NCI-H1105 treated with DMSO at 0.1 percent for 48 hours (cell line): ENCODE measurements around the gene LRFN2.

Experiments
- DNase-seq: peaks from one replicate; lab custom pipeline; 2025; lab: John Stamatoyannopoulos, UW

Gene LRFN2

DNA sequence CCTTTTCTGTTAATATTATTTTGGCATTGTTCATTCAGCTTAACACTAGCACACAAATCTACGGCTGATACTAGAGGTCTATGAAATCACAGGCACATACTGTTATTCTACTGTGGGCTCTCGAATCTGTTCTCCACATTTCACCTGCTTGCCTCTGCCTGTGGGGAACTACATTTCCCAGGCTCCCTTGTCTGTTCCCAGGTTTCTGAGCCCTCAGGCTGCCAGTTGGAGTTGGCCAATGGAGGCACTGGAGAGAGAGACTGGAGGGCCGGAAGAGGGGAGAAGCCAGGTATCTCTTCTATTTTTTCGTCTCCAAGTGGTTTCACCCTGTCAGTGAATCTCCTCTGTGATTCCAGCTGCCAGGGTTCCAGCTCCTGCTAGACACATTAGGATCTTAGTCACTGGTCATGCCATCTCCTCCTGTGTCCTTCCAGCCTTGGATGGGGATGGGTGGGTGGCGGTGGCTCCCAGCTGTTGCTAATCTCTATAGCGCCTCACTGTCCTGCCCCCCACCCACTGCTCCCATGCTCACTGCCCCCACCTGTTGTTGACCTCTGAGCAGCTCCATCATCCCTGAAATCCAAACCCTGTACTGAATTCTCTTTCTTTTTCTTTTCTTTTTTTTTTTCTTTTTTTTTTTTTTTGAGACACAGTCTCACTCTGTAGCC, 188.2 kb downstream of the LRFN2 start:
- no peak for DNase-seq

DNA sequence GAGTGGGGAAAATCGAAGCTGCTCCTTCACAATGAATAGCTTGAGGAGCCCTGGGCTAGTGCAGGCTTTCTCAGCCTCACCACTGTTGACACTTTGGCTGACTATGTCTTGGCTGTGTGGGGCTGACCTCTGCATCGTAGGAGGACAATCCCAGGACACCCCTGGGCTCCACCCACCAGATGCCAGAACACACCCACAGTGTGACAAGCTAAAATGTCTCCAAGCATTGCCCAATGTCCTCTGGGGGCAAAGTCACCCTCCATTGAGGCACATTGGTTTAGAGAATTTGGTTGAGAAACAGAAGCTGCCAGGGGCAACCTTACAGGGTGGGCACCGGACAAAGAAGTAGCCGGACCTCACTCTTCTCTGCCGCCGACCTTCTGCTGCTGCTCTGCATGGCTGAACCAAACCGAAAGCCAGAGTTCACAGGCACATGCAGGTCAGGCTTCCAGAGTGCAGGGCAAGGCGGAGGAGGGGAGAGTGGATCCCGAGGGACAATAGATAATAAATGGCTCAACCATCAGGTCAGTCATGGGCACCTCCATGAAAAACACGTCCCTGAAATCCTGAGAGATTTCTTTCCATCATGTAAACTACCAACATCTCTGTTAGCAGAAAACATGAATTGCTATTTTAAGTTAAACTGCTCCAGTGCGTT, 189.0 kb downstream of the LRFN2 start:
- no peak for DNase-seq

DNA sequence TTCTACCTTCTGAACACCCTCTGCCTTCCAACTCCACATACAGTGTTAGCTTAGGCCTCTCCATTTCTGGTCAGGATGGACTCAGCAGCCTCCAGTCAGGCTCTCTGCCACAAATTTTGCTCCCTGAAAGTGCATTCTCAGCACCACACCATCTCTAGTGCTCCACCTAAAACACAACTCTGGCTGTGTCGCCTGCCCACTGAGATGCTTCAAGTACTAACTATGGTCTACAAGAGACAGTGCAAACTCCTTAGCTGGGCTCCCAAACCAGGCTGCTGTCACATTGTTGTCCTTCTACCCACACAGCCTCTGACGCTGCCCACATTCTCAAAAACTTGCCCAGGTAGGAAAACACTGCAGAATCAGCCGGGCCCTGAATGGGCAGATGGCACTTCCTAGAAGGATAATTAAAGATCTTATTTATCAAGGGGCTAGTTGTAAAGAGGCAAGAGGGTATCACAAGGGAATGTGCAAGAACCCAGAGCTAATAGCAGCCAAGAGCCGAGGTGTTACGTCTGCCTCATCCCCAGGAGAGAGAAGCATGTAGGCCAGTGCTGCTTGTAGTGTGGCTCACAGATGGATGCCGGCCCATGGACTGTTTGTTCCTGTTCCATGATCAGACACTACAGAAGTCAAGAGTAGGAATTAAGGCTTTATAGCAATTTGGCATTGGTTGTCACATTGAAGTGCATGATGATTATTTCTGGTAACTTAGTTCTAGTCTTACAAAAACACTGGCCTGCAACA, 189.7 kb downstream of the LRFN2 start:
- DNase-seq = no peak

DNA sequence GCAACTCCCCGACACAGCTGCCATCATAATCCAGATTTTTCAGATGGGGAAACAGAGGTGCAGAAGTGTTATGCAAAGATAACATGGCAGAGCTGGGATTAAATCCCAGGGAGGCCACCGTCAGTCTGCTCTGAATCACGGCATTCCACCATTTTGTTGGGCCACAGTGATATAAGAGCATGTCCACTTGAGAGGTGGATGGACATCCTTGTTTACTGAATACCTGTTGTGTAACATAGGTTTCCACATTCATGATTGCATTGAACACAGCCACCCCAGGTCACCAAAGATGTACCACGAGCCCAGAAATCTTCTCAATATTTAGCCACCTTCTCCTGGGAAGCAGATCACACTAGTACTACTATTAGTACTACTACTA, 191.5 kb downstream of the LRFN2 start:
- DNase-seq = no peak

DNA sequence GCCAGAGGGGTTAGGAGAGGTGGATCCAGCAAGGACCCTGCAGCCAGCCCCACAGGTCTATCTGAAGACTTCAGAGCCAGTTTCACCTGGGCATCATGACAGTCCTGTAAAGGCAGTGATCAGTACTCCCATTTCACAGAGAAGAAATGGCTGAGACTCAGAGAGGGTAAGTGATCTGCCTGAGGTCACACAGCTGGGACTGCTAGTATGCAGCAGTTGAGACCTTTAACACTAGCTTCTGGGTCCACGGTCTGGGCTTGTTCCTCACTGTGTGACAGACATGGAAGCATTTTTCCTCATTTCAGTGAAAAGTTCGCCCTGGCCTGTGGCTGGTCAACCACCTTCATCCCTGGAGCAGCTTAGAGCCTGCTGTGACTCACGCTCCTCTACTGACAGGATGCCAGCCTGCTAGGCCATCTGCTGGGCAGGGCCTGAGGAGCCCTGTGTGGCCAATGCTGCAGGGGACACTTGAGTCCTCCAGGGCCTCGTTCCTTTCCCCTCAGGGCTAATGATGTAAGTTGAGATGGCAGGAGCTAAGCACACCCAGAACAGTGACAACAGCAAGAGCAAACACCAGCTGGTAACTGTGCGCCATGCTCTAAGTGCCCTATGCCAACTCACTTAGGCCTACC, 192.0 kb downstream of the LRFN2 start:
- DNase-seq = no peak

DNA sequence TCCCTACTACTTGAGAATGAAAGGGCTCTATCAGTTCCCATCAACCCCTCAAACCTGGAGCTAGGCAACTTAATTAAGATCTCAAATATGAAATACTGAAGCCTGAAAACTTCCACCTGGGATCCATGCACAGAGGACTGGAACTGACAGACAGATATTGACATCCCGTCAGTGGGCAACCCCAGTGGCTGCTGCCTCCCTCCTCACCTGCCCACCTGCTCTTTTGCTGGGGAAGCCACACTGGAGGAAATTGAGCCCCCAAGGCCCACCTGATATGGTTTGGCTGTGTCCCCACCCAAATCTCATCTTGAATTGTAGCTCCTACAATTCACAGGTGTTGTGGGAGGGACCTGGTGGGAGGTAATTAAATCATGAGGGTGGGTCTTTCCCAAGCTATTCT, 192.8 kb downstream of the LRFN2 start:
- no peak for DNase-seq

DNA sequence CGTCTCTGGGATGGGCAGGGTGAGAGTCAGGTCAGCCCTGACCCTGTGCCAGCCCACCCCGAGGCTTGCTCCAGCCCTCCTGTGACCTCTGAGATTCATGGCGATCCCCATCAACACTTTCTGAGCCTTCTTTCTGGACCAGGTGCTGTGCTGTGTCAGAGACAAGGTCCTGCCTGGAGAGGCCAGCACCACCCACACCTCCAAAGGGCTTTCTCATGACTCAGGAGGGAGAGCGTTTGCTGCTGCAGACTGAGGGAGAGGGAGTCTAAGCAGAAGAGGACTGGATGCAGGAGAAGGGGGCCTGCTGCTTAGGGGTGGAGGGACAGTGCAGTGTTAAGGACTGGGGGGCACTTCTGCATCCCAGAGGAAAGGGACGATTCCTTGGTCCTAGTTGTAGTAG, 193.5 kb downstream of the LRFN2 start:
- no peak for DNase-seq

DNA sequence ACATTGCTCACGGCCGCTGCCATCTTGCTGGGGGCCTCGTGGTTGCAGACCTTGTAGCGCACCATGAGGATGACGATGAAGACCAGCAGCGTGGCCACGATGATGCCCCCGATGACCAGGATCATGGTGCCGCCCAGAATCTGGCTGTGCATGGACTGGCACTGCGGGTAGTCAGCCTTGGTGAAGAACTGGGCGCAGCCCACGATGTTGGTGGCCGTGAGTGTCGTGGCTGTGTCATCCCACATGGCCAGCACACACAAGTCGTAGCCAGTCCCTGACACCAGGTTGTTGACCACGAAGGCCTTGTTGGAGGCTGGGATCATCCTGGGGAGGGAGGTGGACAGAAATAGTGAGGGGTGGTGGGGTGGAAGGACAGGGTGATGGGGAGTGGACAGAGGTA, 194.6 kb downstream of the LRFN2 start:
- no peak for DNase-seq

DNA sequence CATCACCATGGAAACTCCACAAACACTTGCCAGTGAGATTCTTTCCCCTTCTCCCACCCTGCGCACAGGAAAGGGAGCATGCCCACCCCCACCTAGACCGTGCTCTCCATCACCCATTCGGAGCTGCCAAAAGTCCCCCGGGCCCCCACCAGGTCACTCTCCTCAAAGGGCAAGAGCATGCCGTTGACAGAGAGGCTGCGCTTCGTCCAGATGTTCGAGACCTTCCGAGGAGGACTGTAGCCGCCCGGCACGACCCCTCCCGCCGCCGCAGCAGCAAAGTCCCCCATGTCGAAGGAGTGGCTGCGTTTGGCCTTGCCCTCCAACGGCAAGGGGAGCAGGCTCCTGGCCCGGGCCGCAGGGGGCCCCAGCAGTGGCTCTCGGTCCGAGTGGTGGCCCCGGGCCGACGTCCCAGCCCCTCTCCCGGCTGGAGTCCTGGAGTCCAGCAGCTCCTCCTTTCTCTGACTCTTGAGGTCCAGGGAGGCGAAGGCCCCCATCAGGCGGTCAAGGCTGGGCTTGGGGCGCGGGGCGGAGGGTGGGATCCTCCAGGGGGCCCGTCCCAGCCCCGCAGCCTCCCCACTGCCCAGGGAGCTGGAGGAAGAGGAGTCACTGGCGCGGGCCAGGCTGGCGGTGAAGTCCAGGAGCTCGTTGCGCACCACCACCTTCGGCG, 195.2 kb downstream of the LRFN2 start:
- DNase-seq = no peak

DNA sequence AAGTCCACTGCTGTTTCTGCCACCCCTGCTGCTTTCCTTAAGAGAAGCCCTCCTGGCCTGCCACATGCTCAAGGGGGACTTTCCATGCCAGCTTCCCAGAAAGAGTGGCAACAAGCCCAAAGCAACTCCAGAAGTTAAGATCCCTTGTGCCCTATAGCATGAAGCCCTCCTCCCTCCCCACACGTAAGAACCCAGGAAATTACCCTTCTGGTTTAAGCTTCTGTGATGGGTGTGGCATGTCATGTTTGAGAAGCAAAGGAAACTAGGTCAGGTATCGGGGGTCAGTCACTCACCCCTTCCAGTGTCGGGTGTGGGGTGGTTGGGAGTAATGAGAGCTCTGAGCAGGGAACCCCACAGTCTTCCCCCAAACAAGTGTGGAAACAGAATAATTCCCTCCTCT, 196.1 kb downstream of the LRFN2 start:
- no peak for DNase-seq

DNA sequence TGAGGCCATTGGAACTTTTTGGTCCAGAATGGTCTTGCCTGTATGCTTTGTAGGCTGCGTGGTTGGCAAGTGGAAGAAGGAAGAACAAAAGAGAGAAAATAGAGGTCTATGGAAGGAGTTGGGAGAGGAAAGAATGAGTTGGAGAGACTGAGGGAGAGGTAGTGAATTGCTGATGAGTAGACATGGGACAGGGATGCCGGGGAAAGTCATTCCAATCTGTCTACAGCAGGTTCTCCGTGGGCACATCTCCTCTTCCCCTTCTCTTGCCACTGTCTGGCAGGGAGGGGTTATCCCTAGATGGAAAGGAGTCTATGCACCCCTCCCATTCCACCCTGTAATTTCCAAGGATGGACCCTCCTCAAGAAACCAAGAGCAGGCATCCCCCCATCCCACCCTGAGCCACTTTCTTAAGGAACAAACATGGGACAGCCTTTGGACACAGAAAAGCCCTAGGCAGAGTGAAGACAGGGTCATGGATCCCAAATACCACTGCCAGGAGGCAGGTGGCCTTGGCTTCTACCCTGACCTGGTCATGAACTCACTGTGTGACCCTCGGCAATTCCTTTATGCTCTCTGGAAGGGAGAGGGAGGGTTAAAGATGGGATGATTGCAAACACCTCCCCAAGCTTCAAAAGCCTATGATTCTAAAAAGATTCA, 196.9 kb downstream of the LRFN2 start:
- DNase-seq = no peak

DNA sequence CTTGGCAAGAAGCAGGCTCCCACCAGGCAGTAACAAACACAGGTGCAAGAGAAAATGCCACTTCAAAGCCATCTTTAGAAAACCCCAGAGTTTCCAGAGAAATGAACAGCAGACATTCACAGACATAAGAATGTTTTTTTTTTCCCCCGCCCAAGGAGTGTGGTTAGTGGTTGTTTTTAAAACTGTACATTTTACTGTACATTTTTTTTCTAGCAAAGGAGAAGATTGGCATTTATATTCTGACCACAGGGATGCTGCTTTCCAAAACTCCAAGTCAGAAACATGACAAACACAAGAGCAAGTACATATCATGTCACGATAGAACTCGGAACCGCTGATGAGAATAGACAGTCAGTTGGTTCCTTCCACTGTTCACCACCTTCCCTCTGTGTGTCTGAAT, 197.9 kb downstream of the LRFN2 start:
- no peak for DNase-seq

DNA sequence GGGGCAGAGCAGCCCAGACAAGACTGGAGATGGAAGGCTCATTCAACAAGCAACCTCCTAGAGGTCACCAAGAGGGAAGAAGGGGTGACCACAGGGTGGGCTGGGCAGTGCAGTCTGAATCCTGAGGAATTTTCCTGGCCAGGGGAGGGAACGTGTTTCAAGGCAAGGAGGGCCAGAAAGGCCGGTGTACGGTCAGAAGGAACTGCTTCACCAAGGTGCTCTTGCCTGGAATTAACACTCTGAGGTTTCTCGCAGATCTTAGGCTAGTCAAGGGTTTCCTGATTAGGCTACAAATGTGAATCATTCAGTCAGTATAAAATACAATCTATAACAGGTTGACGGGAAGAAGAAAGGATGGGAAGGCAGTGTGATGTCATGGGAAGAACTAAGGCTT, 199.3 kb downstream of the LRFN2 start:
- no peak for DNase-seq

DNA sequence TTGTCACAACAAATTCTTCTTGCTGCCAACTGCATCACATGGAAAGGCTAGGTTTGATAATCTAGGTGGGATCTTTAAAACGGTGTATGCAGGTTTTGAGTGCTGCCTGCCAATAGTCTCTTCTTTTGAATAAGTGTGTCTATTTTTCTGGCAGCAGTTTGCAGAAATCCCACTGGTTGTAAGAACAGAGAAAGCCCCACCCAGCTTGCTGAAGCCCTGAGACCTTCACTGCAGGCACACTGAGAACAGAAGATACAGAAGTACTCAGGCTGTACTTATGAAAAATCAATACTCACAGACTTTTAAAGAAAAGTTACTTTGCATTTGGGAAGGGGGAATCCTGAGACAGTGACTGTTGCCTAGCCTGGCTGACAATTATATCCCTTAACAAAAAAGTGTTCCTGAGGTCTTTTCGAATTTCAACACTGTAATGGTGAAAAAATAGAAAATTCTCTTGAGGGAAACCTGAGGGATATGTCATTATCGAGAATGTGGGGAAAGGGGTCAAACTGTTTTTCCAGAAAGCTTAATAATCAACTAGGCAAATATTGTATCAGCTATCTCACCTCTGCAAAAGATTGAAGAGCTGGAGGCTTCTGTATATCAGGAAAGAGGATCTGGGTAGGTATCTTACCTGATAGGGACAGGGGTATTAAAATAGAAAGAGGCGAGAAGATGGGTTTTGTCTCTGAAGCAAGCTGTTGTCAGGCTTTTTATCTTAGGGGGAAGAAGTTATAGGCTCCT, 199.9 kb downstream of the LRFN2 start:
- DNase-seq = no peak

DNA sequence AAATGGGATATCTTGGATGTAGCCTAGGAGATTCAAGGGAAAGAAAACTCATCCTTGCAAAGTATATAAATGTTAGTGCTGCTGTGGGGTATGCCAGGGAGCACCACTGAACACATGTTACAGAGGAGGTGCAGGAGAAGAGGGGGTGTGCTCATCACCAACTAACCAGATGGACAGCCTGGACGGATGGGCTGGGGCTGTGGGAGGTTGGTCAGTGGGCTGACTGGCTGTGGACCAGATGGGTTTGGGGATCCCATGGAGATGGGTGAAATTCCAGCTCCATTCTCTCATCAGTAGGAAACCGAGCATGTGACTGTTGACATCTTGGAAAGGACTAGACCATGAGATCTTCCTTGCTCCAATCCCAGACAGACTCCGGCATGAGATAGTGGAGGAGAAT, 201.0 kb downstream of the LRFN2 start:
- DNase-seq = no peak

DNA sequence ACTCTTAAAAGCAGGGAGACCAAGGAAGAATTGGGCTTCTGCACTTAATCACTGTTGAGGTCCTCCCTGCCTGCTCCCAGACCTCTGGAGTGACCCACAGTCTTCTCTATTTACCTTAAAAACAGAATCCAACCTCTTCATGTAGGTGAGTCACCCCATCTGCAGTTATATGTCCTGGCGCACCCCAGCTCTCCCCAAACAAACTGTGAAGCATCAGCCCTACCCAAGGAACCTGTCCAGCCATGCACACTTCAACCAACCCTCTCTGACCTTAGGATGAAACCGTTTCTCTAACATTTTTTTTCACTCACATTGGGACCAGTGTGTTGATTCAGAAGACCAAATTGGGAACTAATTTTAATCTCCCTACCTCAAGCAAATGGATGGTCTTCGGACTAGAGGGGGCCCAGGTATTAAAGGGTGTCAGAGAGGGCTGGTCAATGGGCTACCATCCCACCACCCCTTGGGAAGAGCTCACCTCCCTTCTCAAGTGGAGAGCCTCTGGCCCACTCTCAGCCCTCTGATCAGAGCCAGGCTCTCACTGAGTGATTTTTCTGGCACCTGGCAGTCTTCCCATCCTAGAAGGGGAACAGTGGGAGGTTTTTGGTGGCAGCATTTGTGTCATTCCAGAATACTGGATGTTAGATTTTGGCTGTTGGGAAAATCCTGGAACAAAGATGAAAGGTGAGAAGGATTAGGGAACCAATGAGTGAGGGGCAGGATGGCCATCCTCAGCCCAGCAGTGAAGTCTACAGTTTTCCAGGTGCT, 203.6 kb downstream of the LRFN2 start:
- DNase-seq = no peak

DNA sequence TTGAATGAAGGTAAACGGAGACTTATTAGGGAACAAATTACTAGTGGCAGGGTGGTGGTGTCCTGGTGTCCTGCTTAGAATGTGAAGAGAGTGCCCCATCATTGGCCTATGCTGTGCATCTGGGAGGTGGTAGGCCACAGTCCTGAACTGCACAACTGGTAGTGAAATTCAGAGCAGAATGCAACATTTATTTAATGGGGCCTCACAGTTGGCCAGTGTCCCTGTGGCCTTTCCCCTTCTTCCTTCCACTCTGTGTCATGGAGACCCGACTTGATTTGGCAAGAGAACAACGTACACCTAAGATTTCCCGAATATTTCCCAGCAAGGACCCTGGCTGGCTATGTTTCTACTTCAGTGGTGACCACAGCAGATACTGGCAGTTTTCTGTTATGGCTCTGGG, 206.9 kb downstream of the LRFN2 start:
- DNase-seq = no peak

DNA sequence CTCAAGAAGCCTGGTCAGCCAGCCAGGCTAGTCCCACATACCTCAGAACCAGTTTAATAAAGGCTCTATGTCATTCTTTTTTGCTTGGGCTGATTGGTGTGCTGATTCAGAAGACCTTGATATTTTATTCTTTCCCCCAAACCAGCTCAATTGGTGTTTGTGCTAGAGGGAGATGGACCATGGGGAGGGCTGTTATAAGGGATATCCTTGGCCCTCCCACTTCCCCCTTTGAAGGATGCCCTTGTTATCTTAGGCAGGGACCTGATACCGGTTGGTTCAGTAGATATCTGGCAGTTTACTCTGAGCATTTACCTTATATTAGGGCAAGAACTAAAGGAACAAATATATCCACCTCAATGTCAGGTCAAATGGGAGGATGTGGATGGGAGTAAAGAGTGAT, 207.4 kb downstream of the LRFN2 start:
- DNase-seq = no peak

DNA sequence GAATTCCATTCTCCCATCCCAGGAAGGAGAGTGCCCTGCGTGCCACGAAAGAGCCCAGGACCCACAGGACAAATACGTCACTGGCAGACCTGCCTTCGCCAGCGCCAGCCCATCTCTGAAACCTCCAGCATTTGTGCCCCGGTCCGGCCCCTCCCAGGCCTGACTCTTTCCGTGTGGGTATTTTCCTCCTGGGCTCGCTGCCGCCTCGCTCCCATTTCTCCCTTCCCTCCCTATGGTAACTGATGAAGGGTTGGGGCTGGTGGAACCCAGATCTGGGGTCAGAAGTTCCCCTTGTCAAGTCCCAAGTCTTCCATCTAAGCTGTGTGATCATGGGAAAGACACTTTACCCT, 208.5 kb downstream of the LRFN2 start:
- no peak for DNase-seq

DNA sequence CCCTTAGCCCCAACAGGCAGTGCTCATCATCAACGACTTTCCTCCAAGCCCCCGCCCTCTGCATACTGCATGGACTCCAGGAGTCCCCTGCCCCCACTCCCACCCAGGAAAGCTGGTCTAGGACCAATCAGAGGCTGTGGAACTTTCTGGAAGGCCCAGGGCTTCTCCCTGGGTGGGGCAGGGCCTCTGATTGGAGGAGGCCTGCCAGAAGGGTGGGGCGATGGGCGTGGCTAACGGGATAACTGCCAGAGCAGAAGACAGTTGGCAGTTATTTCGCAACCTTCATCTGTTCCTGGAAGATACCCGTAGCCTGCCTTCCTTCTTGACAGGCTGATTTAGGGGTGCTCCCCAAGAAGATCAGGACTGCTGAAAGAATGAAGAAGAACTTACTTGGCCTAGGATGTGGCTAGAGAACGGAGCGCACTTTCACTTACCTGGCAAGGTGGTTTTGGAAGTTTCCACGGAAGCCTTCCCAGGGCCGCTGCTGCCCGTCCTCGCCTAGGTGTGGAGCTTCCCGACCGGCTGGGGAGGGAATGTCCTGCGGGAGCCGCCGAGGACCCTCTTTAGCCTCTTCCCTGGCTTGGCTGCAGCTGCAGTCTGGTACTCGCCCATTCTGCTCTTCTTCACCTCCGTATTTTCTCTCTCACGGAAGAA, 209.0 kb downstream of the LRFN2 start:
- no peak for DNase-seq
